Measurements from ENCODE around the gene CACNA1C.

CACNA1C gene

DNA sequence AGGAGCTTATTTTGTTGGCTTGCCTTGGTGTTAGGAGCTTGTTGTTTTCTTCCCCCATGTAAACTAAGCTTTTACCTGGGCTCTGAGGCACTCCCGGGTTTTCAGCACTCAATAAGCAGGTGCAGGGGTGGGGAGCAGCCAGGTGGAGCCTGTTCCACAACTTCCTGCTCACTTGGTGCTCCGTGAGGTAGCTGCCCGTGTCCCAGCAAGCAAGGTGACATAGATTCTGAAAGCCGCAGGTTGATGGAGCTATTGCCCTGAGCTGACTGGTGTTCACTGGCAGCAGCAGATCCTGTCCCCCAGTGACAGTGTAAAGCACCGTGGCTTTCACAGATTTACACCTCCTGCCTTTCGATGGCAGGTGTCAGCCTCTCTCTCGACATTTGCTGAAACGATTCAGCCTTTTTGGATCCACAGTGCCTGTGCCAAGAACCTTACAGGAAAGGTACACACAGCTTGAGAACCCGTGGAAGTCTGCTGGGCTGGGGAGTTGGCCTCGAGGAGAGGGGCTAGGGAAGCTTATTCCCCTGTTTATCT lies 446.2 kb downstream of the CACNA1C start:
- no peak for DNase-seq

- DNase-seq = no peak
These were observed 448.8 kb downstream of the CACNA1C start for GRCh38 chr12:2501464-2502191.

DNA sequence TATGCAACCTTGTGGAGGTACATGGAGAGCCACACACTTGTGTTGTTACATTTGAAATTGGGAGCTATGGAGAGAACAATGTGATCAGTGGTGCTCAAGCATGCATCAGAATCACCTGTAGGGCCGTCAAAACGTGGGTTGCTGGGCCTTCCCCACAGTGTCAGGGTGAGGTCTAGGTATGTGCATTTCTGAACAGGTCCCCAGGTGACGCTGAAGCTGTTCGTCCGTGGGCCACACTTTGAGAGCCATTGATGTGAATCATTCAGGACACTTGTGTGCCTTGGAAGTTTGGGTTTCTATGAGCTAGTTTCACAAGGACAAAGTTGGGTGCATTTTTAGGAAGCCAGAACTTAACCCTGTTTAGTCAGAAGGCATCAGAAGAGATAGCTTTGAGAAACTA lies 450.2 kb downstream of the CACNA1C start:
- no peak for DNase-seq

GRCh38 chr12:2503762-2504161 lies 451.0 kb downstream of the CACNA1C start:
- no peak for DNase-seq

DNA sequence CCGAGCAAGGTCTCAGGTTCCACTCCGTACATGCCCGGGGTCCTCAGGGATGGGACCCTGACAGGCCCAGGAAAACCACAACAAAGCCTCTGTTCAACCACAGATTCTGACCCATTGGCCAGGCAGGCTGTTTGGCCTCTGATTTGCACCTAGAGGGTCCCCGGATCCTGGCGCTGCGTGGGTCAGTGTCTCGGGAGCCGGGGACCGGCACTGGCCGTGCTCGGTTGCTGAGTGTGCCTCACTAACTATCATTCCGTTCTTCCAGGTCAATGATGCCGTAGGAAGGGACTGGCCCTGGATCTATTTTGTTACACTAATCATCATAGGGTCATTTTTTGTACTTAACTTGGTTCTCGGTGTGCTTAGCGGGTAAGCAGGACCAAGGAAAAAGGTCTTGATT lies 451.8 kb downstream of the CACNA1C start:
- DNase-seq = no peak

GRCh38 chr12:2507814-2508213 lies 455.0 kb downstream of the CACNA1C start:
- no peak for DNase-seq

DNA sequence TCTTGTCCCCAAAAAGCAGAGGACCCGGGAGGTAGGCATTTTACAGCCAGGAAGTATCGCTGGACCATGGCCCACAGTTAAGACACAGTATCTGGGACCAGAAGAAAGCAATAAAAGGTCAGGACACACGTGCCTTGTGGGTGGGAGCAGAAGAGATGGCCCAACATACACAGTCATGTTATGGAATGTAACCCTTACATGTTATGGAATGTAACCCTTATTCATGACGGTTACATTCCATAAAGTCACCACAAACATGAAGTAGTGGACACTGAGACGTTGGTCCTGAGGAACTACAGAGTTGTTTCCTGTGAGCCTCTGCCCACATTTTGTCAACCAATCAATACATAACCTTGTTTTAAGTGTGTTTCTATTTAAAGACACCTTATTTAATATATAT lies 456.4 kb downstream of the CACNA1C start:
- DNase-seq = no peak

DNA sequence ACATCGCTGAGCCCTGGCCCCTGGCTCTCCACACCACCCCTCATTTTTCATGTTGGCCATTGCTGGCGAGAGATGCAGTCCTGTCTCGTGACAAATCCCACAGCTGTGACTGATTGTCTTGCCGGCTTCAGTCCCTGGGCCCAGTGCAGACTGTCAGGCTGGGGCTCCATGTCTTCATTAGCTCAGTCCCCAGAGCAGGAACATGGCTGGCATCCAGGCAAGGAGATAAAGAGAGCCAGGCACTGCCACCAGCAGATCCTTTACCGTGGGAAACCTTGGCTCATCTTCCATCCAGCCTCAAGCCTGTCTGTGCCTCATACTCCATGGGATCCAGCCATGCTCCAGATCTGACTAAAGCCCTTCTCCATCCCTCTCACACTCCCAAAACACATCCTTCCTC lies 457.3 kb downstream of the CACNA1C start:
- no peak for DNase-seq

DNA sequence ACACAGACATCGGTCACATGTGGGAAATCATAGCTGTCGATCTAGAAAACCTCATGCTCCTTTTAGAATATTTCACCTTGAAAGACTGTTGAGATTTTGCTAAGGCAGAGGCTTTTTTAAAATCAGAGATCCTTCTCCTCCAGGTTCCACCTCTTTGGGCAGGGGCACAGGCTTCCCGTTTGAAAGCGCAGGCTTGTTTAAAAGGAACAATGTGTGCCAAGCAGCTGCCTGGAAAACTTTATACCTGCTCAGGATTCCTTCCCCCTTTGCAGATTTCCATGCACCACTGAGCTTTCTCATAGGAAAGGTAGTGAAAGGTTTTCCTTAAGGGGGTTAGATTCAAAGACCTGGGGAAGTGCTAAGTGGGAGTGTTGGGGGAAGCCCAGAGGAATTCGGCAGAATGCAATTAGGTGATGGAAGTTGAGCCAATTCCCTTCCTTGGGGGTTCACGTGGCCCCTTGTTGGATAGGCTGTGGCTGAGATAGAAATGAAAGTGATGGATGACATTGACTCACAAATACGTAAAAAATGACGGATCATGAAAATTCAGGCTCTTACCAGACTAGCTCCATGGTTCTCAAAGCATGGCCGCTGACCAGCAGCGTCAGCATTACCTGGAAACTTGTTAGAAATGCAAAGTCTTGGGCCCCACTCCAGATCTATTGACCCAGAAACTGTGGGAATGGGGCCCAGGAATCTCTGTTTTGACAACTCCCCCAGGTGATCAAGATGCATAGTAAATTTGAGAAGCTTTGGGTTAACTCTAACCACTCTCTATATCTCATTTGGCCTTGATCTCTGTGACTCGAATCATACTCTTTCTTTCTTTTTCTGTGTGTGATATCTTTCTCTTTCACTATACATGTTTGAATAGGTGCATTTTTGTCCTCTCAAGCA lies 460.6 kb downstream of the CACNA1C start:
- no peak for DNase-seq

DNA sequence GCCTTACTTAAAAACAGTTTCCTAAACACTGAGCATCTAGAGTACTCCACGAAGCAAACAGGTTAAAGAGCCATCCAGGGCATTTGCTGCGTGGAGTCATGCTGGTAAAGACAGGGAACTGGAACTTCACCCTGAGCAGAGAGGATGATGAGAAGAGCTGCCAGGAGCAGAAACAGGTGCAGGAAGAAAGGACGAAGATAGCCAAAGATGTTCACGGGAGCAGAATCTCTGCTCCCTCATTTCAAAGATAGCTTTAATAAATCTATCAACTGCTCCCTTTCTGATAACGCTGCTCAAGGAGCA lies 461.2 kb downstream of the CACNA1C start:
- DNase-seq = no peak

- no peak for DNase-seq
These were observed 468.0 kb downstream of the CACNA1C start for GRCh38 chr12:2520722-2521246.

DNA sequence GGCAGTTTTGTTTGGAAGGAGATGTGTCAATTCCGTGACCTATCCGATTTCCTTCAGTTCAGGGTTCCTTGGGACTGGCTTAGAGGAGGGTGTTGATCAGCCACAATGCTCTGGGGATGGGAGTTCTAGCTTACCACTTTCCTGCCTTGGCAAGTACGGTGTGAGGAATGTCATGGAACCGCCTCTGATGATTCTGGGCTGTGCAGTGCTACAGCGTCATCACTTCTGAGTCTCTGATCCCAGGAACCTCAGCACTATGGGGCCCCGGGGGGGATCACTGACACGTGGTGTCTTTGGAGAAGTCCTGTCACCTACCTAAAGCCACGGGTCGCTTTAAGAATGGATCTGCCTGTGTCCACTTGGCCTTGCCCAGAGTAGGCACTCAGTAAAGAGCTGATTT lies 470.5 kb downstream of the CACNA1C start:
- DNase-seq = no peak

DNA sequence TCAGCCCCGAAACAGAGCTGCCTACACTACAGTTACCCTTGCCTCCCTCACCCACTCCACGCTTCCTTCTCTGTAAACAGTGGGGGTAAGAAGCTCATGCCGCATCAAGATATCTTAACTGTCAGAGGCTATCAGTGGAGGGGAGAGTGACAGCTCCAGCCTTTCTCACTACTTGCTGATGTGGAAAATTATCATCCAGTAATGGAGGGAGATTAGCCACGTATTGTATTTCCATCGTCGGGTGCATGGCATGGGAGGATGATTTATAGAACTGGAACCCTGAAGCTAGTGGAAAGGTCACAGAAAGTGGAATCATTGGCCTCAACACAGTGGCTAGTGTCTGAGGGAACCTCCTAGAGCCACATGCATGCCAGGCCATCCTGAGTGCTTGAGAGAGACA lies 471.1 kb downstream of the CACNA1C start:
- no peak for DNase-seq

- peak; percentile 69 for DNase-seq
These were observed 473.6 kb downstream of the CACNA1C start for GRCh38 chr12:2526371-2526770.

DNA sequence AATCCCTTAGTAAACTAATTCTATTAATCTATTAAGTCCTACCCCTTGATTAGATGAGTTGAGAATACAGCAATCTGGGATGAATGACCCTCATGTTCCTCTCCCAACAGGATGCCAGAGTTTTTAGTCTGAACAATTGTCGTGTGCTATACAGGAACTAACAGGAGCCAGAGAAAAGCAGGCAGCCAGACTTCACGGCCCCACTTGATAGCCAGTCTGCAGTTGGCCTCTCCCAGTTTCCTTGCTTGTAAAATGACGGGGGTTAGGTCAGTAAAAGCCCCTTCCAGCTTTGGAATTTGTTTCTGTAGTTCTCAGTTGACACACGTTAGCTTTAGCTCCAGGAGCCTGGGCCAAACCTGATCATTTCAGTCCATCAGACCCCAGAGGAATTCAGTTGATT lies 475.2 kb downstream of the CACNA1C start:
- no peak for DNase-seq

GRCh38 chr12:2529807-2530206 lies 477.0 kb downstream of the CACNA1C start:
- no peak for DNase-seq

DNA sequence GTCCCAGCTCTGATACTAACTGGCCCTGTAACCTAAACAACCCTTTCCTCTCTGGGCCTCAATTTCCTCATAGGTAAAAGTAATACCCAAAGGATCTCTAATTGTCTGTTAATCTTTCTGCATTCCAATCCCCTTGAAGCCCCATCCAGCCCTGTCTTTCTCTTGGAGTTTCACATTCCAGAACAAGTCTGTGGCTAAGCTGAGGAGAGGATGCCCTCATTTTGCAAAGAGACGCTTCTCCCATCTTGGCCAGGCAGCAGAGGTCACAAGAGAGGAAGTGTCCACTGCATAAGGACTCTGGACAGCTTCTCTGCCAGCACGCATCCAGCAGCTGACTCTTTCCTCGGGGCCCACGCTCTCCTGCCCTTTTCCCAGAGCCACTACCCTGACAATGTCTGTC lies 478.6 kb downstream of the CACNA1C start:
- no peak for DNase-seq

DNA sequence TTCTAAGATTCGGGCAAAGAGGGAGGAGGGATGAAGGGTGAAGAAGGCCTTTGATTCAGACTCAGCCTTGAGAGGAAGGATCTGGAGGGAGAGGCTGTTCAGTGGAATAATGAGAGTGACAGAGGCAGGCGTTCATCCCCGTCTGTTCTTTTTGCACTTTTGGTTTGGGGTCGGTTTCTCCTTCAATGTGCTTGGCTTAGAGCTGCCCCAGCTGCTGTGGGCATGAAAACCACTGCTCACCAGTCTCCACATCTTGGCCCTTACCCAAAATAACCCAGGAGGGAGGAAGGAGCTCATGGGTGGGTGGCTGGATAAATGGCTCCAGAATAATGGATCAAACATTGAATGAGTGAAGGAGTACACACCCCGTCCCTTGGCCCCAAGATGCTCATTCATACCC lies 480.2 kb downstream of the CACNA1C start:
- no peak for DNase-seq

- DNase-seq = no peak
These were observed 482.9 kb downstream of the CACNA1C start for GRCh38 chr12:2535583-2536204.

DNA sequence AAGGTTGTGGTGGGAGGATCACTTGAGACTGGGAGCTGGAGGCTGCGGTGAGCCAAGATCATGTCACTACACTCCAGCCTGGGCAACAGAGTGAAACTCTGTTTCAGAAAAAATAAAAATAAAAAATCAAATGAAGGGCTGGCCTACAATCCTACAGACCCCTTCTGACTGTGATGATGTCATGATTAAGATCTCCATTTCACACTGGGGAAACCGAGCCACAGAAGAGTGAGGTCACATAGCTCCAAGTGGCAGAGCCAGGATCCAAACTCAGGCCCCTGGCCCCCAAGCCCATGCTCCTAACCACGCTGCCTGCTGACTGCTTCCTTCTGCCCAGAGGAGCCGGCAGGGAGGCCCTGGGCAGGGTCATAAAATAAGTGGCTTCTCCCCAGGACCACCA lies 483.9 kb downstream of the CACNA1C start:
- DNase-seq = no peak

DNA sequence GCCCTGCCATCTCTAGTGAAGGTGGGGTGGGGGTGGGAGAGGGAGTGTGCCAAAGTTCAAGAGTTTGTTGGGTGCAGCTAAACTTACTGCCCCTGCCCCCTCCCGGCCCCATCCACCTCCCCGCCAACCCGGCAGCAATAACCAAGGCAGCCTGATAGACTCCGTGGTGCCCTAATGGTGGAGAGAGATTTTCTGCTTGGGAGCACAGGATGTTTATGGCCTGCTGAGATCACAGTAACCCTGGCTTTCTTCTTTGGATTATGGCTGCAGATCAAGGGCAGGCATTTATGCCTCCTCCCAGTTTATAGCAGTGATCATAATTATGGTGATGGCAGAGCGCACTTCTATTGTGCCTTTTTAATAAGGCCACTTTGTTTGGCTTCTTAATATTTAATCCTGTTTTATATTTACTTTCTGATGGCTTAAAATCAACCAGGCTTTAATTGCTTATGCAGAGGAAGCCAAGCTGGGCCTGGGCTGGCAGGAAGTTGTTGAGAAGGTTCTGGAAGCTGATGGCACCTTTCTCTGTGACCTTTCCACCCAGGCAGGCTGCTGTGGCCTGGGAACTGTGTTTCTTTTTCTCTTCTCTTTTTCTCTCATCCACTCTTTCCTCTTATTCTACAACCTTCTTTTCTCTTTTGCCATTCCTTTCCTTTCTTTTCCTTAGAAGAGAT lies 485.2 kb downstream of the CACNA1C start:
- no peak for DNase-seq

DNA sequence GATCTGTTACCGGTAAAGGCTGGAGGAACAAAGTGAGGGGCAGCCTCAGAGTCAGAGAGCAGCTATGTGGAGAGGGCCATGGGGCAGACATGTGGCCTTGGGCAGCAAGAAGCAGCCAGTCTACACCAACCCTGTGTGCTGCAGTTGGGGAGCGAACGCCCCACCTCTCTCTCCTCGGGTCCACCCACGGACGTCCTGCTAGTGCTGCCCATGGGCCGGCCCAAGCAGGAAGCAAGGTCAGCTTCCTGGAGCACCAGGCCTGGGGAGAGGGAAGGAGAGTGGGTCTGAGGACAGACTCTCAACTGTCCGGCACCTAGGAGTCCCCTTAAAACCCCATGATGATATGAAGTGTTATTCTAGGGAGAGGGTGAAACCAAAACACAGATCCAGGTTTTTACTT lies 487.2 kb downstream of the CACNA1C start:
- no peak for DNase-seq

DNA sequence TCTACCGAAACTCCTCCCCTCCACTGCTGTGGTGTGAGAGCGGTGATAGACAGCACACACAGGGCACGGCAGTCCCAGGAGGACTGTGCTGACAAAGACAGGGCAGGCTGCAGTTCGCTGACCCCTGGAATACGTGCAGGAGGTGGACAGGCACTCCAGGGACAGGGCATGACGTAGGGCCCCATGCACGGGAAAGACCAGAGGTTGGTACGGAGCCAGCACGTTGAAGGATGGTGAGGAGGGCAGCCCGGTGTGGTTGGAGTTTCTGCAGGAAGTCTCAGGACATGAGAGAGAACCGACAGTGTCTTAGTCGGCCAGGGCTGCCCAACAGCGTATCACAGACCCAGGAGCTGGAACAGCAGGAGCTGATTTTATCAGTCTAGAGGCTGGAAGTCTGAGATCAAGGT lies 487.8 kb downstream of the CACNA1C start:
- DNase-seq = no peak
